ENCODE data around the gene PRRT1.
"Not testable (repeated sequence)": the region's sequence is repeated elsewhere in the genome, so short reads cannot be mapped to it uniquely, and the experiment has no call there.

Gene PRRT1

GRCh38 chr6:32149092-32149755, 2.5 kb downstream of the PRRT1 start:
- no peak for DNase-seq

GRCh38 chr6:32148289-32149091, 3.2 kb downstream of the PRRT1 start:
- DNase-seq, result no peak

DNA sequence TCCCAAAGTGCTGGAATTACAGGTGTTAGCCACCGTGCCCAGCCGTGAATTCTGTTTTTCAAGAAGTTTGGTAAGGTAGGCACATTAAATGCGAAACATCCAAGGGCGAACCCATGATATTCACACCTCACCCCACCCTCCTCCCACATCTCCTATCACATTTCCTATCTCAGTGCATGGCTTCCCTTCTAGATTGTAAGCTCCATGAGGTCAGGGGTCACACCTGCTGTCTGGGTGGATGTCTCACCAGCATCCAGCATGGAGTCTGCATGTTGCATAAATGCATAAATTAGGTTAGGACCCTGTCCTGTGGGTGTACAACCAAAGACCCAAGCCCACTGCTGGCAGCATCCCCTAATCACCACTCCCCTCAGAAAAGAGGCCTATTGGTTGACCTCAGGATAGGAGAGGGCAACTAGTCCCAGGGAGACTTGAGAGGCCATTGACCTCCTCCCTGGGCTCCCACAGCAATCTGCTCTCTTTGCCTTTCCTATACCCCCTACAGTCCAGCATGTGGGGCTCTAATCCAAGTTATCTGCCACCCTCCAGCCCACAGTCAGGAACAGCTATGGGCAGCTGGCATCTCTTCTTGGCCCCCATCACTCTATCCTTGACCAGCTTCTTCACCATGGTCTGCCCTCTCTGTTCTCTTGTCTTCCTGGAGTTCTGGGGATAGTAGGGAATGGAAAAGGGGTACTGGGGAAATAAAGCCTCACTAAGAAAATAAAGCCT, 4.2 kb downstream of the PRRT1 start:
- DNase-seq, result no peak

- no peak for DNase-seq
Observed at GRCh38 chr6:32146687-32147086, 5.1 kb downstream of the PRRT1 start.

DNA sequence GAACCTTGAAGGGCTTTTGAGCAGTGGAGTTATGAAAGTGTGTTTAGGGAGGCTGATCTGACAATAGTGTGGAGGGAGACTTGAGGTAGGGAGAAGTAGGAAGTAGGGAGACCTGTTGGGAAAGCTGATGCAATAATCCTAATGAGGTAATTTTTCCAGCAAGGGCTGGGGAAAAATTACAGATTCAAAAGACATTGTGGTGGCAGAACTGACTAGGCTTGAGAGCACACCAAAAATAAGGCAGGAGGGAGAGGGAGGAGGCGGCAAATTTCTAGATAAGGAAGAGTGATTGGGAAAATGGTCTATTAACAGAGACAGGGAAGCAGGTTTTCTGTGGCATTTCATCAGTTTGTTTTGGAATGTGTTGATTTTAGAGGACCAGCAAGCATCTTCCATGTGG, 5.5 kb downstream of the PRRT1 start:
- DNase-seq, result no peak

DNA sequence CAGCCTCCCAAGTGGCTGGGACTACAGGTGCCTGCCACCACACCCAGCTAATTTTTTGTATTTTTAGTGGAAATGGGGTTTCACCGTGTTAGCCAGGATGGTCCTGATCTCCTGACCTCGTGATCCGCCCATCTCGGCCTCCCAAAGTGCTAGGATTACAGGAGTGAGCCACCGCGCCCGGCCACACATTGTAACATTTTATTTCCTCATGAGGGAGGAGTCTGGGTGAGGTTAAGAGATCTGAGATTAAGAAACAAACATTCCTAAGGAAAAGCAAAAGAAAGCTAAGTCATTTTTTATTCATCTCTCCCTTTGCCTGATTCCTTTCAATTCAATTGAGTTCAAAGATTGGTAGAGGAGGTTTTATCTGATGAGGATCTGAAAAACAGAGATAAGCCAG, 7.5 kb downstream of the PRRT1 start:
- not testable (repeated sequence) for DNase-seq

- no peak for DNase-seq
Observed at GRCh38 chr6:32140420-32141046, 11.2 kb downstream of the PRRT1 start.

DNA sequence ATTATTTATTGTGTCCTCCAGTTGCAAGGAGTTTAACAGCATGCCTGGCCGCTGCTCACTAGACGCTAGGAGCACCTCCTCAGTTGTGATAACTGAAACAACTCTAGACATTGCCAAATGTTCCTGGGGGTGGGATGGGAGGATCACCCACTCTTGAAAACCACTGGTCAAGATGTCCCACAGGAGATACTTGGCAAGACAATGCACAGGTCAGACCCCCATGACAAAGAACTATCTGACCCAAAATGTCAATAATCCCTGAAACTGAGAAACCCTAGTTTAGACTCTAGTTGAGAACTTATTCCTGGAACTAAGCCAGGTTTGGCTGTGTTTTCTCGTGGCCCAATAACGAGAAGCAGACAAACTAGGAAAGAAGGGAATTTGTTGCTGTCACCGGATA, 12.1 kb downstream of the PRRT1 start:
- no peak for DNase-seq

- no peak for DNase-seq
Observed at GRCh38 chr6:32137454-32137853, 14.3 kb downstream of the PRRT1 start.

DNA sequence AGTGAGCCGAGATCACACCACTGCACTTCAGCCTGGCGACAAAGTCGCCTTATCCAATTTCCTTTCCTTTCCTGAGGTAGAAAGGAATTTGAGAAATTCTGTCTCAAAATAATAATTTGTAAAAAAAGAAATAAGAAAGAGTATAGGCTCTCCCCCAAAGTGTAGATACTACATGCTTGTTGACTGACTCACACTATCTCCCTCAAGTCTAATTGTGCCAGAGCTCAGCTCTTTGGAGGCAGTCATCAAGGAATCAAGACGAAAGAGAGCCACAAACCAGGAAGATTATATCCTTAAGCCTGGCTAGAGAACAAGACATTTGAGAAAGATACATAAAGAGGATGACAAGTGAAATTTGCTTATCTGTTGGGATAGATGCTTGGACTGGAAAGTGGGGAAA, 18.0 kb downstream of the PRRT1 start:
- no peak for DNase-seq

DNA sequence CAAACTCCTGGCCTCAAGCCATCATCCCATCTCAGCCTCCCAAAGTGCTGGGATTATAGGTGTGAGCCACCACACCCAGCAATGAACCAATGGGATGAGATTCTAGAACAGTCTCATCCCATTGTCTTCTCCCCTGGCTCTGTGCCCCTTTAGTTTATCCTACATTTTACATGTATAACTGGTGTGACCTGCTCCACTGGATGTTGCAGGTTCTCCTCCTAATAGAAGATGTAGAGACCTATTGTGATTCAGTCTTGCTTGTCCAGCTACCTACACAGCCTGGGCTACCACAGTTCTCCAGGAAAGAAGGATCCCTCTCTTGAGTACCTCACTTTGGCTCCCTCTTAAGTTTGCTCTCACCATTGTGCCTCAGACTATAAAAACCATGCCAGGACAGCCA, 19.6 kb downstream of the PRRT1 start:
- no peak for DNase-seq

GRCh38 chr6:32131439-32131948, 20.2 kb downstream of the PRRT1 start:
- no peak for DNase-seq

GRCh38 chr6:32129297-32130088, 22.2 kb downstream of the PRRT1 start:
- no peak for DNase-seq

DNA sequence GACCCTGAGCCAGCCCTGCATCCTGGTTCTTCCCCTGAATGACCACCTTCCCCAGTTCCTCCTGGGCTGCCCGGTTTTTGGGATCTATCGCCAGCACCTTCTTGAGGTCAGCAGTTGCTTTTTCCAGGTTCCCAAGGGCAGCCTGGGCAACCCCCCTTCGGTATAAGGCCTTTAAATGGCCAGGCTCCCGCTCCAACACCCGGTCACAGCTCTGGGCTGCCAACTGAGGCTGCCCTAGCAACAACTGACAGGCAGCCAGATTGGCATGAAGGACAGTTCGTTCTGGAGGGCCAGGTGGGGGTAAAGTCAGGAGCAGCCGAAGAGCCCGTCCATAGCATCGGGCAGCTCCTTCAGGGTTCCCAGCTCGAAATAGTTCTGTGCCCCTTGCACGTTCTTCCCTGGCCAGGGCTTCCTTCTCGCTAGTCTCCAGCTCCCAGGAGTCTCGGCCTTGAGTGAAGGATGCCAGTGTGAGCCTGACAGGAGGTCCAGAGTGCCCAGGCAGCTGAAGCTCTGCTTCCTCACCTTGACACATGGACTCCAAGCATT, 22.9 kb downstream of the PRRT1 start:
- DNase-seq, result no peak

GRCh38 chr6:32127717-32128592, 23.8 kb downstream of the PRRT1 start, which contains the start of gene ATF6B:
Gene ATF6B, minus strand, starts transcription at chr6:32128246. Its CDS starts 39 bp downstream, at chr6:32128207.
- peak; percentile 99 for DNase-seq

DNA sequence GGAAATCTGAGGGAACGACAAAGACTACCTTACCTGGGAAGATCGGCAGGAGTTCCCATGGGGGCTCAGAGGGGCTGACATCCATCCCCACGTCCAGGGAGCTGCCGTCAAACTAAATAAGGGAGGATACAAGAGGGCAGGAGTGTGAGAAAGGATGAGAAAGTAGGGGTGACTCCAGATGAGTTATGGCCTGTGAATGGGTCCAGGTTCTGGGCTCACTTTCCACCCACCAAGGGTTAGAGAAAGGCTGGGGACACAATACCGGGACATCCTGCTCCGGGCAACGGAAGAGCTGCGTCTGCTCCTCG, 24.4 kb downstream of the PRRT1 start:
- no peak for DNase-seq

DNA sequence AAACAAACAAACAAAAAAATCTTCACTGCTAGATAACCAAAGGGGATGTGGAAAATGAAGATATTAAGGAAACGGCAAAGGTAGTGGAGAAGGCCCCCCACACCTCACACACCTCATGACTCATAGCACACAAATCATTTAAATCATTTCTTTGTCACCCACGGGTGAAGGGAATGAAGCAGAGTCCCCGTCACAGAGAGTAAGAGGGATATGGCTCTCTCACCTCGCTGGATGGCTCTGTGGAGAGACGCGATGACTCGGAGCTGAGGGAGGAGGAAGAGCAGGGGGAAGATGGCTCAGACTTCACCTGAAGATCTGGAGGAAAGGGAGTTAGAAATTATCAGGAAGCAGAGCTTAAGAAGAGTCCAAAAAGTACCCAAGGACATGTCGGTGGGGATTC, 24.9 kb downstream of the PRRT1 start:
- no peak for DNase-seq

GRCh38 chr6:32123681-32124080, 28.1 kb downstream of the PRRT1 start:
- no peak for DNase-seq

DNA sequence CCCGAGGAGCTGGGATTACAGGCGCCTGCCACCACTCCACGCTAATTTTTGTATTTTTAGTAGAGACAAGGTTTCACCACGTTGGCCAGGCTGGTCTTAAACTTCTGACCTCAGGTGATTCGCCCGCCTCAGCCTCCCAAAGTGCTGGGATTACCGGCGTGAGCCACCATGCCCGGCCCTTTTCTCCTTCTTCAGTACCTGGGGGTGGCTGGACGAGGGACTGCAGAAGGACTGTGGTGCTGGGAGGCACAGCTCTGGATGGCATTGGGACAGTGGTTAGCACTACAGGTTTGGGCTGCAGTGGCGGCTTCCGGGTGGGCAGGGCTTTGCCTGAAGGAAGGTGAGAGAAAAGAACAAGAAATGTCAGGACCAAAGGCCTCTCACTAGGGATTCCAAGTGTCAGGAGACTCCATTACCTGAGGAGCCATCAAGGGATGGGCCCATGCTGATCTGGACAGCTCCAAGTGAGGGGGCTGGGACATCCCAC, 31.1 kb downstream of the PRRT1 start:
- no peak for DNase-seq

DNA sequence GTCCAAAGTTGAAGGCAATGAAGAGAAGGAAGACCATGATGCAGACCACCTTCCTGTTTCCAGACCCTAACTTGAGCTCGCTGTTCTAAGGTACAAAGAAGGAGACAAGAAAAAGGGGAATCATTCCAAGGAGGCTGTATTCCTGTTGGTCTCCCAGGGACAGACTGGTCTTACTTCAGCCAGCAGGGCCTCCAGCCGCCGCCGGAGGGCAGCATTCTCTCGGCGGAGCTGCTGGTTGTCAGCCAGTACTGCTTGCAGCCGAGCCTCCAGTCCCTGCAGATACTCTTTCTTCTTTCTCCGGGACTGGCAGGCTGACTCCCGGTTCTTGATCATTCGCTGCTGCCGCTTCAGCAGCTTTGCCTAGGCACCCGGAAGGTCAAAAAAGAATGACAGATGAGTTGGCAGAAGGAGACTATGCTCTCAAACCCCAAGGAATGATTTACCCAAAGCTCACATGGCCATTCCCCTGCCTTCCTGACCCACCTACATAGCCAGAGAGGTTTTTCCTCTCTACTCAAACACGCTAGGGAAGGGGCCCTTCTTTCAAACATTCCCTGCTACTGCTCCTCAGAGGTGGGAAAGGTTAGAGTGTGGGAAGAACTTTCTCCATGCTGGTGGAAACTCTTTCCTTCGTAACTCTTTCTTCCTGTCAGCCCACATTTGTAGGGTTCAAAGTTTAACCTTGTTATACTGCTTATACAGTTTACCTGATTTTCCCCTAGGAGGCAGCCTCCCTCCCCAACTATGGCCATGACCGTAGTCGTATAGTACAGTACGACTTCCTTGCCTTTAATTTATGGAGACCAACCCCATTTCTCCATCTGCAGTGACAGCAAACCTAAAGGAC, 32.7 kb downstream of the PRRT1 start:
- peak; percentile 52 to 84 for DNase-seq

All from NCI-H526 (cell line).